Midbrain (tissue), 1 donor: ENCODE results near the gene ERVK3-1.

Experiments used
- DNase-seq: peaks from one replicate; lab custom pipeline; 2025; lab: John Stamatoyannopoulos, UW

ERVK3-1 gene

DNA sequence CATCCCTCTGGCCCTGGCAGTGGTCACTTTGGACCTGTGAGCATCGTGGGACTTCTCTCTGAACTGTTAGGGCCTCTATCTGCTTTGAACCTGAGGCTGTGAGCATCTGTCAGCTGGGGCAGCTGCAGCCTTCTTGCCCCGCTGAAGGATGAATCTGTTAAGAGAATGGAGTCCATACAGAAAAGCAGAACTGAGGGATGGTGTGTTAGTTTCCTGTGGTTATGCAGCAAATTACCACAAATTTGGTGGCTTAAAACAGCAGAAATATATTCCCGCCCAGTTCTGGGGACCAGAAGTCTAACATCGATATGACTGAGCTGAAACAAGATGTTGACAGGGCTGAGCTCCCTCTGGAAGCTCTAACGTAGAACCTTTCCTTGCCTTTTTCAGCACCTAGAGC, 59.0 kb downstream of the ERVK3-1 start:
- DNase-seq: no peak
